Upper lobe of right lung (tissue), 1 donor: Measurements from ENCODE around the gene ARNT2. TPM values are rescaled to one million over a fixed set of nuclear protein-coding genes. Genes with fewer than 3 reads are reported as not detected.

Experiments used
- ATAC-seq: fragments of 200-7000 bp; cut with Tn5 transposase; one replicate; pipeline ENCODE4 v1.9.1; 2020; ENCODE audit warnings: mild to moderate bottlenecking, moderate library complexity
- DNase-seq: peaks from one replicate; pipeline ENCODE4 v3.0.0-alpha.2; 2020
- H3K27ac ChIP-seq: fragments of 200-600 bp; one replicate; pipeline ENCODE4 v1.8.0; 2022
- H3K27me3 ChIP-seq: fragments of 200-600 bp; one replicate; pipeline ENCODE4 v1.8.0; 2022; ENCODE audit warnings: mild to moderate bottlenecking
- H3K36me3 ChIP-seq: fragments of 200-600 bp; one replicate; pipeline ENCODE4 v1.8.0; 2022
- H3K4me1 ChIP-seq: fragments of 200-600 bp; one replicate; pipeline ENCODE4 v1.8.0; 2022
- H3K4me3 ChIP-seq: fragments of 200-600 bp; one replicate; pipeline ENCODE4 v1.8.0; 2022; ENCODE audit warnings: mild to moderate bottlenecking
- H3K9me3 ChIP-seq: fragments of 200-600 bp; one replicate; pipeline ENCODE4 v1.8.0; 2022
- intact Hi-C: fragments of 100-400 bp; cut with DNase I; formaldehyde crosslinking; loops from one replicate; pipeline ENCODE4 v1.11.0; 2022
- total RNA-seq: library from RNA; stranded (reverse); fragmentation: NEBNext Ultra II Directional; extraction: Animal tissue kit (Norgen Biotek cat#: 25700); gene quantifications from one replicate; pipeline ENCODE4 v1.2.1, GENCODE V29; 2021
- TF ChIP-seq, protein P1 (sequence below): fragments of 200-600 bp; IDR thresholded peaks from one replicate; pipeline ENCODE4 v1.8.0; 2022; ENCODE audit warnings: antibody characterized with exemption
- donor health status: DM: no; HTN: yes; CAD: no; lungs with severe emphysema.

Gene ARNT2
- total RNA-seq, 1 donor from 2014 or later, result 12.9 TPM

- Histone ChIP-seq H3K27me3 (no peaks in the 10 kb centered on the region), H3K36me3 (no peaks in the 10 kb centered on the region), H3K27ac (peak overlapping the region; percentile 58), H3K4me3 (no peak overlapping the region), H3K9me3 (no peaks in the 10 kb centered on the region), H3K4me1 (peaks cover 39% of the 10 kb centered on the region)
- intact Hi-C loops, result loop anchor here (10.0 kb wide), 1 partner anchor 87 kb away; no protein-coding TSS in a partner anchor
- TF ChIP-seq, protein P1, sequence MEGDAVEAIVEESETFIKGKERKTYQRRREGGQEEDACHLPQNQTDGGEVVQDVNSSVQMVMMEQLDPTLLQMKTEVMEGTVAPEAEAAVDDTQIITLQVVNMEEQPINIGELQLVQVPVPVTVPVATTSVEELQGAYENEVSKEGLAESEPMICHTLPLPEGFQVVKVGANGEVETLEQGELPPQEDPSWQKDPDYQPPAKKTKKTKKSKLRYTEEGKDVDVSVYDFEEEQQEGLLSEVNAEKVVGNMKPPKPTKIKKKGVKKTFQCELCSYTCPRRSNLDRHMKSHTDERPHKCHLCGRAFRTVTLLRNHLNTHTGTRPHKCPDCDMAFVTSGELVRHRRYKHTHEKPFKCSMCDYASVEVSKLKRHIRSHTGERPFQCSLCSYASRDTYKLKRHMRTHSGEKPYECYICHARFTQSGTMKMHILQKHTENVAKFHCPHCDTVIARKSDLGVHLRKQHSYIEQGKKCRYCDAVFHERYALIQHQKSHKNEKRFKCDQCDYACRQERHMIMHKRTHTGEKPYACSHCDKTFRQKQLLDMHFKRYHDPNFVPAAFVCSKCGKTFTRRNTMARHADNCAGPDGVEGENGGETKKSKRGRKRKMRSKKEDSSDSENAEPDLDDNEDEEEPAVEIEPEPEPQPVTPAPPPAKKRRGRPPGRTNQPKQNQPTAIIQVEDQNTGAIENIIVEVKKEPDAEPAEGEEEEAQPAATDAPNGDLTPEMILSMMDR, result no peak
- no peak for DNase-seq
- ATAC-seq, result no peak
Observed at GRCh38 chr15:80562033-80562432, 157.9 kb downstream of the ARNT2 start.

- H3K36me3 ChIP-seq, result no peaks in the 10 kb centered on the region
- H3K9me3 ChIP-seq, result no peaks in the 10 kb centered on the region
- H3K27me3 ChIP-seq, result no peaks in the 10 kb centered on the region
- peaks cover 35% of the 10 kb centered on the region for H3K4me1 ChIP-seq
- DNase-seq (no peak), ATAC-seq (no peak)
- no peak overlapping the region for H3K4me3 ChIP-seq
- TF ChIP-seq, protein P1, result no peak
- no peak overlapping the region for H3K27ac ChIP-seq
- intact Hi-C loops, result loop anchor here (10.0 kb wide), 1 partner anchor 88 kb away; no protein-coding TSS in a partner anchor
Observed at GRCh38 chr15:80562846-80563245, 158.7 kb downstream of the ARNT2 start.

DNA sequence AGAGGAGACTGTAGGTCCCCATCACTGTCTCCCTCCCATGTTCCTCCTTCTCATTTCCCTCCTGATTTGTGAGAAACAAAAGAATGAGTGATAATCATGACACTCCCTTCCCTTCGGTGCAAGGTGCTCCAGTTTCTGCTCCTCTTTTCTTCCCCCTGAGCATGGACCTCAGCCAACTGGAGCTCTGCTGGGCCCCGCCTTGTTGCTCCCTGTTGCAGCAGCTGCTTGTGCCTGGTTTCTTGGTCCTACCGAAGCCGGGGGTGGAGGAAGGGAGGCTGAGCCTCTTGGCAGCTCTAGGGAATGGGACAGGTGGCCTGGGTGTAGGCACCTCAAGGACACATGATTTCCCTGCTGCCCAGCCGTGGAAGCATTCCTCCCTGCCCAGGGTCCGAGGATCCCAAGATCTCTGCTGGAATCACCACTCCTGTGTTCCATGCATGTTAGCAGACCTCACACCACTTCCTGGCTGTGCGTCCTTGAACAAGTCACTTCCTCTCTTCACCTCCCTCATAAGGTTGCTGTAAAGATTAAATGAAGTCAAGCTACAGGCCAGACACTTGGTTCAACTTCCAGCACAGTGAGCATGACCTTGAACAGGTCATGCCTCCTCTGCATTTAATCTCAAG is 159.3 kb downstream of the ARNT2 start:
- Histone ChIP-seq H3K4me3 (no peak overlapping the region), H3K9me3 (no peaks in the 10 kb centered on the region)
- intact Hi-C loops, result loop anchor here (10.0 kb wide), 1 partner anchor 89 kb away; no protein-coding TSS in a partner anchor

GRCh38 chr15:80564056-80564455 is 159.9 kb downstream of the ARNT2 start:
- H3K36me3 ChIP-seq, result no peaks in the 10 kb centered on the region
- no peak overlapping the region for H3K27ac ChIP-seq
- ATAC-seq, result no peak
- no peaks in the 10 kb centered on the region for H3K9me3 ChIP-seq
- no peak for DNase-seq
- intact Hi-C loops, result loop anchor here (10.0 kb wide), 1 partner anchor 89 kb away; no protein-coding TSS in a partner anchor
- TF ChIP-seq, protein P1, result no peak
- no peak overlapping the region for H3K4me3 ChIP-seq
- H3K27me3 ChIP-seq, result no peaks in the 10 kb centered on the region
- peaks cover 27% of the 10 kb centered on the region for H3K4me1 ChIP-seq

More for the DNA sequence above, 159.3 kb downstream of the ARNT2 start:
- Histone ChIP-seq H3K27ac (no peak overlapping the region), H3K36me3 (no peaks in the 10 kb centered on the region), H3K27me3 (no peaks in the 10 kb centered on the region), H3K4me1 (peaks cover 33% of the 10 kb centered on the region)
- ATAC-seq (no peak), DNase-seq (no peak)
- TF ChIP-seq, protein P1, result no peak

- DNase-seq, result no peak
- TF ChIP-seq, protein P1, result no peak
- no peak overlapping the region for H3K27ac ChIP-seq
- no peak for ATAC-seq
- no peaks in the 10 kb centered on the region for H3K9me3 ChIP-seq
- peaks cover 17% of the 10 kb centered on the region for H3K4me1 ChIP-seq
- H3K36me3 ChIP-seq, result no peaks in the 10 kb centered on the region
- intact Hi-C loops, result loop anchor here (5.0 to 10.0 kb wide), 2 partner anchors 91 to 212 kb away; partner anchors contain the start of gene CEMIP
- H3K4me3 ChIP-seq, result no peak overlapping the region
- H3K27me3 ChIP-seq, result no peaks in the 10 kb centered on the region
Observed at GRCh38 chr15:80565398-80565797, 161.2 kb downstream of the ARNT2 start.
